OCI-LY3 (cell line): ENCODE measurements around the gene SOCS1.

Experiments
- CTCF ChIP-seq: fragments of 200-600, 300-600 bp; sonication (generic); IDR thresholded peaks from 2 replicates; pipeline ENCODE4 v1.5.1; 2014; ENCODE audit warnings: antibody characterized with exemption, low read length, low read depth
- EZH2phosphoT487 ChIP-seq: fragments of 200-600 bp; shearing (Covaris generic); IDR thresholded peaks from 2 replicates; pipeline ENCODE4 v1.6.1; 2018; ENCODE audit warnings: antibody characterized with exemption, mixed run types, low read depth

GRCh38 chr16:11205754-11206581 is 50.0 kb downstream of the SOCS1 start:
- TF ChIP-seq CTCF = no peak
- TF ChIP-seq EZH2phosphoT487 = no peak
